Testis (tissue), 3 donors: Measurements from ENCODE around the gene NUDC. TPM values are rescaled to one million over a fixed set of nuclear protein-coding genes. Genes with fewer than 3 reads are reported as not detected.
"Not testable (repeated sequence)": the region's sequence is repeated elsewhere in the genome, so short reads cannot be mapped to it uniquely, and the experiment has no call there.

Source experiments
- DNase-seq: peaks from one replicate; pipeline ENCODE4 v3.0.0-alpha.2; 2019
- H3K27ac ChIP-seq, 2 donors: fragments of 200-600 bp; sonication (generic); one replicate each; pipeline ENCODE4 v1.5.1; 2019
- H3K27me3 ChIP-seq: fragments of 200-600 bp; sonication (generic); one replicate; pipeline ENCODE4 v1.5.1; 2019
- H3K36me3 ChIP-seq: fragments of 200-600 bp; sonication (generic); one replicate; pipeline ENCODE4 v1.5.1; 2017; ENCODE audit warnings: low read depth; ENCODE audit errors: missing control alignments
- H3K4me1 ChIP-seq: fragments of 200-600 bp; sonication (generic); one replicate; pipeline ENCODE4 v1.5.1; 2019
- H3K4me3 ChIP-seq, 2 donors: fragments of 200-600 bp; sonication (generic); one replicate each; pipeline ENCODE4 v1.5.1; 2017 to 2019
- H3K9me3 ChIP-seq: fragments of 200-600 bp; sonication (generic); one replicate; pipeline ENCODE4 v1.5.1; 2017
- CTCF ChIP-seq, 3 experiments: fragments of 450-650 bp in 2 of 3; fragments of 200-600 bp in 1 of 3; sonication (generic) in 1 of 3; IDR thresholded peaks; one replicate each; pipeline ENCODE4 v1.5.1; 2016 to 2019; ENCODE audit warnings: antibody characterized with exemption in 3 of 3, mild to moderate bottlenecking in 2 of 3, moderate library complexity in 1 of 3
- POLR2A ChIP-seq: fragments of 450-650 bp; IDR thresholded peaks from one replicate; pipeline ENCODE4 v1.6.1; 2017; ENCODE audit warnings: antibody characterized with exemption, mild to moderate bottlenecking, moderate library complexity
- WGBS, 2 donors: methylation state at CpG; one replicate each; pipeline ENCODE4 v1.1.5; 2018; 5-methylcytosine and 5-hydroxymethylcytosine counted together
- intact Hi-C: fragments of 100-400 bp; cut with DNase I; formaldehyde crosslinking; loops from one replicate; pipeline ENCODE4 v1.15.1; 2023; ENCODE audit warnings: low total_unique reads
- polyA plus RNA-seq: library from polyadenylated mRNA; stranded (reverse); fragments of 350-450 nt; fragmentation: Illumina TruSeq; extraction: RNeasy Lipid Tissue Mini Kit (QIAGEN cat#74804); gene quantifications from one replicate; pipeline ENCODE4 v1.2.3, GENCODE V29; 2014; ENCODE audit warnings: low read depth, low replicate concordance; ENCODE audit not compliant: insufficient read depth
- total RNA-seq, 2 donors: library from RNA; depleted of rRNA; stranded (reverse); fragments of >200 nt; gene quantifications; one replicate each; pipeline ENCODE4 v1.2.3, GENCODE V29; 2016

Gene NUDC
- total and polyA plus RNA-seq, 3 donors from 2014 or later, result 78.9 to 153 (median 95.0) TPM

DNA sequence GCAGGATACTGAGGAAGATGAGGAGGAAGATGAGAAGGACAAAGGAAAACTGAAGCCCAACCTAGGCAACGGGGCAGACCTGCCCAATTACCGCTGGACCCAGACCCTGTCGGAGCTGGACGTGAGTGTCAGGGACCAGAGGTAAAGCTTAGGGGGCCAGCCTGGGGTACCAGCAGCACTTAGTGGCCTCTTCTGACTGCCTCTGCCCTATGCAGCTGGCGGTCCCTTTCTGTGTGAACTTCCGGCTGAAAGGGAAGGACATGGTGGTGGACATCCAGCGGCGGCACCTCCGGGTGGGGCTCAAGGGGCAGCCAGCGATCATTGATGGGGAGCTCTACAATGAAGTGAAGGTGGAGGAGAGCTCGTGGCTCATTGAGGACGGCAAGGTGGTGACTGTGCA lies 21.1 kb downstream of the NUDC start:
- no peak for DNase-seq
- Histone ChIP-seq H3K4me3 (no peak overlapping the region), H3K36me3 (no peaks in the 10 kb centered on the region), H3K4me1 (peaks cover 20% of the 10 kb centered on the region), H3K9me3 (no peaks in the 10 kb centered on the region), H3K27me3 (no peaks in the 10 kb centered on the region), H3K27ac (no peak overlapping the region)
- intact Hi-C loops, result no loop called here
- WGBS, 2 donors, result 97 to 98% methylated on average over 12 of the region's 12 CpGs
- TF ChIP-seq CTCF (IDR thresholded peaks at IDR 0.05) (no peak), POLR2A (no peak)

- intact Hi-C loops, result no loop called here
- no peaks in the 10 kb centered on the region for H3K36me3 ChIP-seq
- 45 to 60% methylated on average over 2 of the region's 2 CpGs for WGBS, 2 donors
- H3K27me3 ChIP-seq, result no peaks in the 10 kb centered on the region
- H3K4me1 ChIP-seq, result peaks cover 28% of the 10 kb centered on the region
- TF ChIP-seq CTCF (IDR thresholded peaks at IDR 0.05) (no peak), POLR2A (no peak)
- no peaks in the 10 kb centered on the region for H3K9me3 ChIP-seq
- DNase-seq, result no peak
- no peak overlapping the region for H3K27ac ChIP-seq
- H3K4me3 ChIP-seq, result no peak overlapping the region
Measured at GRCh38 chr1:26945138-26945537, 23.6 kb downstream of the NUDC start.

DNA sequence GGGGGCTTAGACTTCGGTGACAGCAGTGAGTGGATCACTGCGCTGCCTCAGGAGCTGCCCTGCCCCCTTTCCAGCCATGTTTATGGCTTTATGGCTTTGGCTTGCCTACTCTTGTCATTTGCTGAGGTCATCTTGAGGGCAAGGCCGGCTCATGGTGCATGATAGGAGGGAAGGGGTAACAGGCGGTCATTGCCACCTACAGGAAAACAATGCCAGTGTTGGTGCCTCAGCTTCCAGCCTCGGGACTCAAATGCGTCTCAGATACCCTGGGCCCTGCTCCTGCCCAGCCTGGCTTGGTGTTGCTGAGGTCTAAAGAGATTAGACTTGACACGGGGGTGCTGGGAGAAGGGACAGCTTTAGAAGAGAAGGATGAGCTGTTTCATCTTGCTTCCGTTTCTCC lies 24.2 kb downstream of the NUDC start:
- no peak for TF ChIP-seq POLR2A
- TF ChIP-seq CTCF (IDR thresholded peaks at IDR 0.05), result no peak
- Histone ChIP-seq H3K9me3 (no peaks in the 10 kb centered on the region), H3K4me1 (peaks cover 28% of the 10 kb centered on the region), H3K27ac (no peak overlapping the region), H3K27me3 (no peaks in the 10 kb centered on the region), H3K36me3 (no peaks in the 10 kb centered on the region), H3K4me3 (no peak overlapping the region)
- WGBS, 2 donors, result 65 to 85% methylated on average over 8 of the region's 8 CpGs
- DNase-seq, result peak; percentile 56
- intact Hi-C loops, result no loop called here

DNA sequence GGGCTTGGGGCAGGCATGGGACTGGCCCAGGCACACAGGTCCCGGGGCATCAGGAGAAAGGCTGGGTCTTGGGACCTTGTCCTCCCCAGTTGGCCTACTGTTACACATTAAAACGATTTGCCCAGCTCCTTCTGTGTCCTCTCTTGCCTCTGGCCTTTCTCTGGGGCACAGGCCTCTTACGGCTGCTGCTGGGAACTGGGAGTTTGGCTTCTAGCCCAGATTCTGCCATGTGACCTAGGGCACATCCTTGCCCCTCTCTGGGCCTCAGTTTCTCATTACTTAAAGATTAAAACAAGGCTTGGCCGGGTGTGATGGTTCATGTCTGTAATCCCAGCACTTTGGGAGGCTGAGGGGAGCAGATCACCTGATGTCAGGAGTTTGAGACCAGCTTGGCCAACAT lies 24.7 kb downstream of the NUDC start:
- intact Hi-C loops, result no loop called here
- no peaks in the 10 kb centered on the region for H3K36me3 ChIP-seq
- H3K27ac ChIP-seq, result no peak overlapping the region
- no peak overlapping the region for H3K4me3 ChIP-seq
- TF ChIP-seq CTCF (IDR thresholded peaks at IDR 0.05), result no peak
- no peaks in the 10 kb centered on the region for H3K9me3 ChIP-seq
- 80 to 87% methylated on average over 4 of the region's 4 CpGs for WGBS, 2 donors
- DNase-seq, result peak; percentile 36
- H3K27me3 ChIP-seq, result no peaks in the 10 kb centered on the region
- H3K4me1 ChIP-seq, result peaks cover 28% of the 10 kb centered on the region

DNA sequence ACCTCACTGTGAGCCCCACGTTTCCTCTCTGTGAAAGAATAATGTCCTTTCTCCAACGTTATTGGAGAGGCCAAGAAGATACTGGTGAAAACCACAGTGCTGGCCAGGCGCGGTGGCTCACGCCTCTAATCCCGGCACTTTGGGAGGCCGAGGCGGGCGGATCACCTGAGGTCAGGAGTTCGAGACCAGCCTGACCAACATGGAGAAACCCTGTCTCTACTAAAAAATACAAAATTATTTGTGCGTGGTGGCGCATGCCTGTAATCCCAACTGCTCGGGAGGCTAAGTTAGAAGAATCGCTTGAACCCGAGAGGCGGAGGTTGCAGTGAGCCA lies 27.1 kb downstream of the NUDC start:
- H3K27me3 ChIP-seq, intact Hi-C loops, H3K9me3 ChIP-seq, DNase-seq, H3K36me3 ChIP-seq, H3K4me3 ChIP-seq, H3K27ac ChIP-seq: not testable (repeated sequence)
- WGBS, 2 donors, result 87 to 96% methylated on average over 12 to 16 of the region's 16 CpGs
- peaks cover 28% of the 10 kb centered on the region for H3K4me1 ChIP-seq
